C1 segment of cervical spinal cord (tissue), 14 donors: ENCODE results near the gene UPK1B.
"Not testable (repeated sequence)": the region's sequence is repeated elsewhere in the genome, so short reads cannot be mapped to it uniquely, and the experiment has no call there.

Experiments used
- DNase-seq, 14 donors: peaks; one replicate each; lab custom pipeline; 2025; lab: John Stamatoyannopoulos, UW

UPK1B gene

GRCh38 chr3:119173325-119173724 lies at the start of gene UPK1B:
UPK1B (plus strand) TSS chr3:119173598; CDS start chr3:119186742, 13,144 bp downstream.
- no peak for DNase-seq

GRCh38 chr3:119125342-119125741 lies 48.1 kb upstream of the UPK1B start:
- no peak for DNase-seq

GRCh38 chr3:119125742-119126504 lies 47.5 kb upstream of the UPK1B start:
- DNase-seq = no peak

- DNase-seq = not testable (repeated sequence)
These were observed 43.1 kb upstream of the UPK1B start for GRCh38 chr3:119130291-119130690.

GRCh38 chr3:119132291-119132690 lies 41.1 kb upstream of the UPK1B start:
- not testable (repeated sequence) for DNase-seq

GRCh38 chr3:119139360-119139759 lies 34.0 kb upstream of the UPK1B start:
- not testable (repeated sequence) for DNase-seq

GRCh38 chr3:119140466-119140865 lies 32.9 kb upstream of the UPK1B start:
- DNase-seq = no peak

GRCh38 chr3:119145128-119145499 lies 28.3 kb upstream of the UPK1B start:
- DNase-seq = no peak

GRCh38 chr3:119145500-119146167 lies 27.8 kb upstream of the UPK1B start, which contains the start of gene TEX55:
TEX55 (plus strand) TSS chr3:119146165; CDS start chr3:119146190, 25 bp downstream.
- DNase-seq = peak in 4 of 14 donors; percentile 1 to 5 (median 2)

- DNase-seq = no peak
These were observed 26.6 kb upstream of the UPK1B start for GRCh38 chr3:119146578-119147375.

GRCh38 chr3:119147494-119147893 lies 25.9 kb upstream of the UPK1B start:
- DNase-seq = no peak

- DNase-seq = no peak
These were observed 24.8 kb upstream of the UPK1B start for GRCh38 chr3:119148493-119149180.

- no peak for DNase-seq
These were observed 23.9 kb upstream of the UPK1B start for GRCh38 chr3:119149484-119149883.

- no peak for DNase-seq
These were observed 16.5 kb upstream of the UPK1B start for GRCh38 chr3:119156868-119157267.

GRCh38 chr3:119157971-119158370 lies 15.4 kb upstream of the UPK1B start:
- no peak for DNase-seq

- no peak for DNase-seq
These were observed 13.0 kb upstream of the UPK1B start for GRCh38 chr3:119160361-119160760.

GRCh38 chr3:119160815-119161214 lies 12.6 kb upstream of the UPK1B start:
- DNase-seq = no peak

- DNase-seq = no peak
These were observed 12.2 kb upstream of the UPK1B start for GRCh38 chr3:119161240-119161639.

- not testable (repeated sequence) for DNase-seq
These were observed 8.7 kb upstream of the UPK1B start for GRCh38 chr3:119164745-119165144.

GRCh38 chr3:119170821-119171220 lies 2.6 kb upstream of the UPK1B start:
- DNase-seq = no peak
